Prostate gland (tissue), 2 donors: ENCODE data around the gene CLIC1.

Experiments used
- POLR2A ChIP-seq: fragments of 450-650 bp; IDR thresholded peaks from one replicate; pipeline ENCODE4 v1.6.1; 2016; ENCODE audit warnings: antibody characterized with exemption, mild to moderate bottlenecking
- POLR2AphosphoS5 ChIP-seq: sonication (generic); formaldehyde crosslinking; IDR thresholded peaks from one replicate; pipeline ENCODE4 v1.6.1; 2017; ENCODE audit warnings: antibody characterized with exemption
- TF ChIP-seq, protein P1 (sequence below), 4 experiments: fragments of 200-600 bp in 2 of 4; fragments of 450-650 bp in 2 of 4; sonication (generic) in 2 of 4; IDR thresholded peaks; 1 replicate in 3 of 4; 2 replicates in 1 of 4; pipeline ENCODE4 v1.5.1; 2016 to 2019; ENCODE audit warnings: antibody characterized with exemption in 4 of 4, mild to moderate bottlenecking in 2 of 4, moderate library complexity in 2 of 4

GRCh38 chr6:31742894-31743293 lies 6.6 kb upstream of the CLIC1 start:
- TF ChIP-seq, protein P1, sequence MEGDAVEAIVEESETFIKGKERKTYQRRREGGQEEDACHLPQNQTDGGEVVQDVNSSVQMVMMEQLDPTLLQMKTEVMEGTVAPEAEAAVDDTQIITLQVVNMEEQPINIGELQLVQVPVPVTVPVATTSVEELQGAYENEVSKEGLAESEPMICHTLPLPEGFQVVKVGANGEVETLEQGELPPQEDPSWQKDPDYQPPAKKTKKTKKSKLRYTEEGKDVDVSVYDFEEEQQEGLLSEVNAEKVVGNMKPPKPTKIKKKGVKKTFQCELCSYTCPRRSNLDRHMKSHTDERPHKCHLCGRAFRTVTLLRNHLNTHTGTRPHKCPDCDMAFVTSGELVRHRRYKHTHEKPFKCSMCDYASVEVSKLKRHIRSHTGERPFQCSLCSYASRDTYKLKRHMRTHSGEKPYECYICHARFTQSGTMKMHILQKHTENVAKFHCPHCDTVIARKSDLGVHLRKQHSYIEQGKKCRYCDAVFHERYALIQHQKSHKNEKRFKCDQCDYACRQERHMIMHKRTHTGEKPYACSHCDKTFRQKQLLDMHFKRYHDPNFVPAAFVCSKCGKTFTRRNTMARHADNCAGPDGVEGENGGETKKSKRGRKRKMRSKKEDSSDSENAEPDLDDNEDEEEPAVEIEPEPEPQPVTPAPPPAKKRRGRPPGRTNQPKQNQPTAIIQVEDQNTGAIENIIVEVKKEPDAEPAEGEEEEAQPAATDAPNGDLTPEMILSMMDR (IDR thresholded peaks at IDR 0.05), result no peak
- TF ChIP-seq POLR2AphosphoS5, result no peak
- TF ChIP-seq POLR2A, result no peak
